Gastrocnemius medialis (tissue), 4 donors: ENCODE results near the gene TRAK1. TPM values are rescaled to one million over a fixed set of nuclear protein-coding genes. Genes with fewer than 3 reads are reported as not detected.
A peak's percentile ranks its signal among the peaks of the same experiment; 100 is the strongest.

Experiments
- ATAC-seq, 2 donors: fragments of 150-250 bp; one replicate each; pipeline ENCODE4 v1.9.1; 2016
- DNase-seq, 2 donors: peaks; one replicate each; pipeline ENCODE4 v3.0.0-alpha.2; 2019
- H3K27ac ChIP-seq, 4 donors: fragments of 200-600 bp; sonication (generic); 1 replicate in 1 of 4; 2 replicates in 3 of 4; pipeline ENCODE4 v1.5.1; 2016 to 2018; ENCODE audit warnings: mild to moderate bottlenecking in 2 of 4, moderate library complexity in 1 of 4
- H3K27me3 ChIP-seq, 3 donors: fragments of 200-600 bp; sonication (generic) in 2 of 3; 1 replicate in 1 of 3; 2 replicates in 2 of 3; pipeline versions ENCODE4 v1.5.1 to v1.6.0; 2016 to 2019; ENCODE audit warnings: mild to moderate bottlenecking in 1 of 3, moderate library complexity in 1 of 3
- H3K36me3 ChIP-seq, 2 donors: fragments of 200-600 bp; sonication (generic) in 1 of 2; one replicate each; pipeline ENCODE4 v1.5.1; 2017 to 2018
- H3K4me1 ChIP-seq, 2 donors: fragments of 200-600 bp; sonication (generic) in 1 of 2; one replicate each; pipeline ENCODE4 v1.5.1; 2016 to 2017; ENCODE audit warnings: mild to moderate bottlenecking in 2 of 2
- H3K4me3 ChIP-seq, 4 donors: fragments of 200-600 bp; sonication (generic) in 3 of 4; 1 replicate in 1 of 4; 2 replicates in 3 of 4; pipeline ENCODE4 v1.5.1; 2016 to 2019; ENCODE audit warnings: mild to moderate bottlenecking in 2 of 4
- H3K9me3 ChIP-seq, 3 donors: fragments of 200-600 bp; sonication (generic) in 2 of 3; 1 replicate in 1 of 3; 2 replicates in 2 of 3; pipeline ENCODE4 v1.5.1; 2016 to 2019
- CTCF ChIP-seq, 5 experiments: fragments of 450-650 bp in 3 of 5; fragments of 200-600 bp in 2 of 5; sonication (generic) in 2 of 5; IDR thresholded peaks in 4 of 5; conservative IDR thresholded peaks in 1 of 5; 1 replicate in 4 of 5; 2 replicates in 1 of 5; pipeline ENCODE4 v1.5.1; 2016 to 2019; ENCODE audit warnings: antibody characterized with exemption in 5 of 5, mild to moderate bottlenecking in 3 of 5, moderate library complexity in 3 of 5
- POLR2A ChIP-seq, 2 donors: fragments of 450-650 bp; IDR thresholded peaks; one replicate each; pipeline ENCODE4 v1.6.1; 2017; ENCODE audit warnings: antibody characterized with exemption in 2 of 2, mild to moderate bottlenecking in 2 of 2, moderate library complexity in 2 of 2
- in situ Hi-C, 4 donors: fragments of 200-750 bp; cut with MboI; loops; one replicate each; pipeline versions ENCODE4 v1.15.0 to v1.8.0; 2017; ENCODE audit warnings: low sequenced_read_pairs in 4 of 4
- intact Hi-C: fragments of 100-400 bp; cut with DNase I; formaldehyde crosslinking; loops from one replicate; pipeline ENCODE4 v1.15.1; 2023; ENCODE audit warnings: low total_unique reads
- total RNA-seq, 4 donors: library from RNA; depleted of rRNA; stranded (reverse); fragments of >200 nt; gene quantifications; one replicate each; pipeline versions ENCODE4 v1.1.0 to v1.2.3, GENCODE V29; 2016

The TRAK1 gene
- total RNA-seq, 4 donors from 2014 or later: 59.5 to 109 (median 98.6) TPM

GRCh38 chr3:42050126-42050525 is 41.0 kb upstream of the TRAK1 start:
- peaks cover 70 to 71% of the 10 kb centered on the region in 2 donors for H3K4me1 ChIP-seq
- H3K4me3 ChIP-seq: no peak overlapping the region
- intact Hi-C loops: no loop called here
- no peak for DNase-seq
- no peak for TF ChIP-seq POLR2A (IDR thresholded peaks at IDR 0.05)
- TF ChIP-seq CTCF (IDR thresholded peaks at IDR 0.05 in 4 of 5, conservative IDR thresholded peaks at IDR 0.05 in 1 of 5): no peak
- H3K36me3 ChIP-seq: no peaks in the 10 kb centered on the region
- H3K9me3 ChIP-seq: no peaks in the 10 kb centered on the region
- ATAC-seq: no peak
- H3K27ac ChIP-seq: peak overlapping the region; percentile 37 to 94 (median 88)
- in situ Hi-C loops: no loop called here
- H3K27me3 ChIP-seq: no peaks in the 10 kb centered on the region

DNA sequence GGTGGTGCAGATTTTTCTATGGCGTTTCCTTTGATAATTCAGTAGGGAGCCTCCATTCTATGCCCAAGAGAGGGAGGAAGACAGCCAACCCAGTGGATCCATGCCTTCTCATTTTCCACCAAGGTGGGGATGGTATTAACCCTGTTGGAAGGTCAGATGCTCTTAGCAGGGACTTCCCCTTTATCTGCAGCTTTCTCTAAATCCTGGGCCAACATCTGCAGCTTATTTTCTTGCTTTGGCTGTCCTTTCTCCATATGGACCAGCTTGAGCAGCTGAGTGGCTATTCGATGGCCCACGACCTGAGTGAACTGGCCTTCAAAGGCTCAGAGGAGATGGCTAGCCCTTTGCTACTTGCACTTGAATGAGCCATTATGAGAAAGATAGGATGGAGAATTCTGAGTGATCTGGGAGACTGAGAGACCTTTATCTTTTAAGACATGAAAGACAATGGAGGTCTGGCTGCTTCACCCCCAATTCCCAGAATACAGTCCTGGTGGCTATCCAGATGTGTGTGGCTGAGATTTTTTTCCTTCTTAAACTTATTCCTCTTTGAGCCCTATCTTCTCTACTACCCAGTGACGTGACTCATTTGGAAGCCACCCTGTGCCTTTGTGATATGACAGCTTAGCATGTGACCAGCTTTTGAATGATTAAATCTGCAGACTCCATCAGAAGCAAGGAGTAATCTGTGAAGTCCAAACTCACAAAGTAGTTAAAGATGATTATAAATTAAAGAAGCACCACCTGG is 39.6 kb upstream of the TRAK1 start:
- in situ Hi-C loops (no loop called here), intact Hi-C loops (no loop called here)
- H3K9me3 ChIP-seq: no peaks in the 10 kb centered on the region
- H3K4me1 ChIP-seq: peaks cover 59 to 63% of the 10 kb centered on the region in 2 donors
- ATAC-seq: peak; percentile 49 to 67
- H3K4me3 ChIP-seq: no peak overlapping the region
- no peak for TF ChIP-seq CTCF (IDR thresholded peaks at IDR 0.05 in 4 of 5, conservative IDR thresholded peaks at IDR 0.05 in 1 of 5)
- TF ChIP-seq POLR2A (IDR thresholded peaks at IDR 0.05): no peak
- DNase-seq: no peak
- H3K36me3 ChIP-seq: no peaks in the 10 kb centered on the region
- peak overlapping the region; percentile 88 to 94 (median 90) for H3K27ac ChIP-seq
- no peaks in the 10 kb centered on the region for H3K27me3 ChIP-seq

DNA sequence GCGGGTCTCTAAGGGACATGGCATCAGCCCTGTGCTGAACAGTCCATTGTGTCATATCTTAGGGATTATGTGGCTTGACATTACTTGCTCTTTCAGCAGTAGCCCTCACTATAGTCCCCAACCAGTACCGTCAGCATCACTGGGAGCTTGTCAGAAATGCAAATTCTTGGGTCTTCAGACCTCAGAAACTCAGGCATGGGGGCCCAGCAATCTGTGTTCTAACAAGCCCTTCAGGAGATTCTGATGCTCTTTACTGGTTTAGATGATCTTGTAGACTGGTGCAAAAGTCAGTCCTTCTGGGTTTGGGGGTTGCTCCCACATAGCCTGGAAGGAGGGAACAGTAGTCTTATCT is 39.0 kb upstream of the TRAK1 start:
- H3K27me3 ChIP-seq: no peaks in the 10 kb centered on the region
- H3K4me3 ChIP-seq: no peak overlapping the region
- H3K9me3 ChIP-seq: no peaks in the 10 kb centered on the region
- ATAC-seq (peak in 1 of 2 donors; percentile 5), DNase-seq (no peak)
- TF ChIP-seq CTCF (IDR thresholded peaks at IDR 0.05 in 4 of 5, conservative IDR thresholded peaks at IDR 0.05 in 1 of 5) (no peak), POLR2A (IDR thresholded peaks at IDR 0.05) (no peak)
- peaks cover 61 to 63% of the 10 kb centered on the region in 2 donors for H3K4me1 ChIP-seq
- peak overlapping the region; percentile 88 to 94 (median 90) for H3K27ac ChIP-seq
- no peaks in the 10 kb centered on the region for H3K36me3 ChIP-seq
- in situ Hi-C loops: no loop called here
- intact Hi-C loops: no loop called here

- H3K4me1 ChIP-seq: peaks cover 66 to 69% of the 10 kb centered on the region in 2 donors
- H3K27me3 ChIP-seq: no peaks in the 10 kb centered on the region
- H3K27ac ChIP-seq: peak overlapping the region; percentile 88 to 94 (median 90)
- in situ Hi-C loops (no loop called here), intact Hi-C loops (no loop called here)
- DNase-seq (no peak), ATAC-seq (peak; percentile 19 to 56)
- TF ChIP-seq CTCF (IDR thresholded peaks at IDR 0.05 in 4 of 5, conservative IDR thresholded peaks at IDR 0.05 in 1 of 5): peak in 1 of 5 experiments; percentile 14
- TF ChIP-seq POLR2A (IDR thresholded peaks at IDR 0.05): no peak
- H3K36me3 ChIP-seq: no peaks in the 10 kb centered on the region
- no peak overlapping the region for H3K4me3 ChIP-seq
- no peaks in the 10 kb centered on the region for H3K9me3 ChIP-seq
Observed at GRCh38 chr3:42052484-42053351, 38.4 kb upstream of the TRAK1 start.
